Inflammatory macrophage (primary cell): ENCODE measurements around the gene SHROOM3.
"Not testable (repeated sequence)": the region's sequence is repeated elsewhere in the genome, so short reads cannot be mapped to it uniquely, and the experiment has no call there.

Experiments
- DNase-seq, 2 donors: peaks; one replicate each; pipeline ENCODE4 v3.0.0-alpha.2; 2020 to 2022
- total RNA-seq, 18 experiments: gene quantifications; one replicate each; lab custom pipeline; 2026; ENCODE audit warnings: mixed read lengths in 6 of 18, inconsistent platforms in 2 of 18; lab: John Stamatoyannopoulos, UW

Gene SHROOM3
- 0 to 54.2 (median 0.21) reads per million in 18 experiments for total RNA-seq

- no peak for DNase-seq
Measured at GRCh38 chr4:76434901-76435527, at the start of gene SHROOM3. TSS of gene SHROOM3 (plus strand) at chr4:76435229. CDS start at chr4:76436053, 824 bp downstream.

GRCh38 chr4:76385974-76386373 lies 49.1 kb upstream of the SHROOM3 start:
- DNase-seq: no peak

GRCh38 chr4:76386566-76387305 lies 48.3 kb upstream of the SHROOM3 start:
- peak; percentile 66 to 76 for DNase-seq

- no peak for DNase-seq
Measured at GRCh38 chr4:76388160-76388908, 46.7 kb upstream of the SHROOM3 start.

- DNase-seq: no peak
Measured at GRCh38 chr4:76401654-76402053, 33.4 kb upstream of the SHROOM3 start.

GRCh38 chr4:76406081-76406480 lies 28.9 kb upstream of the SHROOM3 start:
- DNase-seq: no peak

GRCh38 chr4:76407440-76408119 lies 27.4 kb upstream of the SHROOM3 start:
- no peak for DNase-seq

GRCh38 chr4:76410636-76411035 lies 24.4 kb upstream of the SHROOM3 start:
- DNase-seq: no peak

- no peak for DNase-seq
Measured at GRCh38 chr4:76420188-76420761, 14.8 kb upstream of the SHROOM3 start.

GRCh38 chr4:76420762-76421581 lies 14.1 kb upstream of the SHROOM3 start, which contains the start of gene CCDC158:
TSS of gene CCDC158 (minus strand) at chr4:76421141. CDS start at chr4:76403207, 17,934 bp downstream.
- peak in 1 of 2 donors; percentile 8 for DNase-seq

GRCh38 chr4:76423159-76423558 lies 11.9 kb upstream of the SHROOM3 start:
- not testable (repeated sequence) for DNase-seq

GRCh38 chr4:76426272-76426671 lies 8.8 kb upstream of the SHROOM3 start:
- DNase-seq: no peak

- peak; percentile 37 to 46 for DNase-seq
Measured at GRCh38 chr4:76429636-76430035, 5.4 kb upstream of the SHROOM3 start.

GRCh38 chr4:76430519-76431388 lies 4.3 kb upstream of the SHROOM3 start:
- peak; percentile 42 to 57 for DNase-seq

- no peak for DNase-seq
Measured at GRCh38 chr4:76435528-76436319, 695 bp downstream of the SHROOM3 start.

- no peak for DNase-seq
Measured at GRCh38 chr4:76439491-76439890, 4.5 kb downstream of the SHROOM3 start.

GRCh38 chr4:76441881-76442280 lies 6.9 kb downstream of the SHROOM3 start:
- no peak for DNase-seq

GRCh38 chr4:76442807-76443206 lies 7.8 kb downstream of the SHROOM3 start:
- no peak for DNase-seq

- no peak for DNase-seq
Measured at GRCh38 chr4:76443376-76443775, 8.3 kb downstream of the SHROOM3 start.
